Activated CD4-positive, alpha-beta T cell treated with anti-CD3 and anti-CD28 coated beads, Interleukin-2, amount 10 ng/mL, durations not matched to agents 24 days and 14 days (primary cell): ENCODE results near the gene KSR1. TPM values are rescaled to one million over a fixed set of nuclear protein-coding genes. Genes with fewer than 3 reads are reported as not detected.
"Not testable (repeated sequence)": the region's sequence is repeated elsewhere in the genome, so short reads cannot be mapped to it uniquely, and the experiment has no call there.

Experiments
- DNase-seq: peaks from one replicate; pipeline ENCODE4 v3.0.0; 2022
- H3K27ac Mint-ChIP-seq: one replicate; pipeline ENCODE4 v1.8.0; 2022; ENCODE audit warnings: mild to moderate bottlenecking, mixed read lengths
- H3K27me3 Mint-ChIP-seq: one replicate; pipeline ENCODE4 v1.8.0; 2022; ENCODE audit warnings: mixed read lengths
- H3K36me3 Mint-ChIP-seq: one replicate; pipeline ENCODE4 v1.8.0; 2022; ENCODE audit warnings: low read depth, mild to moderate bottlenecking, mixed read lengths
- H3K4me1 Mint-ChIP-seq: one replicate; pipeline ENCODE4 v1.8.0; 2021; ENCODE audit warnings: mixed read lengths
- H3K4me3 Mint-ChIP-seq: one replicate; pipeline ENCODE4 v1.8.0; 2022; ENCODE audit warnings: mild to moderate bottlenecking, moderate library complexity, mixed read lengths
- H3K9me3 Mint-ChIP-seq: one replicate; pipeline ENCODE4 v1.8.0; 2021; ENCODE audit warnings: mixed read lengths
- intact Hi-C: fragments of 100-400 bp; cut with micrococcal nuclease; formaldehyde crosslinking; loops from one replicate; pipeline ENCODE4 v1.15.1; 2023
- total RNA-seq: library from RNA; stranded (reverse); gene quantifications from 2 replicates; pipeline ENCODE4 v1.2.3, GENCODE V29; 2022

KSR1 gene
- total RNA-seq, 1 donor from 2014 or later, result 104 TPM

GRCh38 chr17:27634026-27634335 is 177.7 kb downstream of the KSR1 start:
- H3K4me3 Mint-ChIP-seq, result no peak overlapping the region
- no peak for DNase-seq
- H3K36me3 Mint-ChIP-seq, result peaks cover 29% of the 10 kb centered on the region
- H3K9me3 Mint-ChIP-seq, result no peaks in the 10 kb centered on the region
- no peak overlapping the region for H3K27ac Mint-ChIP-seq
- no peaks in the 10 kb centered on the region for H3K27me3 Mint-ChIP-seq
- intact Hi-C loops, result no loop called here
- H3K4me1 Mint-ChIP-seq, result peaks cover 46% of the 10 kb centered on the region

- H3K4me3 Mint-ChIP-seq, result no peak overlapping the region
- H3K36me3 Mint-ChIP-seq, result peaks cover 27% of the 10 kb centered on the region
- H3K4me1 Mint-ChIP-seq, result peaks cover 42% of the 10 kb centered on the region
- no peak for DNase-seq
- H3K9me3 Mint-ChIP-seq, result no peaks in the 10 kb centered on the region
- intact Hi-C loops, result no loop called here
- H3K27ac Mint-ChIP-seq, result peak overlapping the region; percentile 28
- H3K27me3 Mint-ChIP-seq, result no peaks in the 10 kb centered on the region
Measured at GRCh38 chr17:27634776-27635175, 178.5 kb downstream of the KSR1 start.

- intact Hi-C loops, result no loop called here
- Mint-ChIP-seq H3K36me3 (peaks cover 26% of the 10 kb centered on the region), H3K4me3 (no peak overlapping the region), H3K27me3 (no peaks in the 10 kb centered on the region), H3K4me1 (peaks cover 36% of the 10 kb centered on the region), H3K27ac (peak overlapping the region; percentile 56), H3K9me3 (no peaks in the 10 kb centered on the region)
- no peak for DNase-seq
Measured at GRCh38 chr17:27635275-27635823, 179.1 kb downstream of the KSR1 start.

GRCh38 chr17:27636005-27636520 is 179.8 kb downstream of the KSR1 start:
- H3K36me3 Mint-ChIP-seq, result peaks cover 29% of the 10 kb centered on the region
- H3K27me3 Mint-ChIP-seq, H3K9me3 Mint-ChIP-seq, intact Hi-C loops, H3K4me3 Mint-ChIP-seq, DNase-seq: not testable (repeated sequence)
- peak overlapping the region; percentile 56 for H3K27ac Mint-ChIP-seq
- peaks cover 31% of the 10 kb centered on the region for H3K4me1 Mint-ChIP-seq

- not testable (repeated sequence) for H3K27ac Mint-ChIP-seq
- H3K4me1 Mint-ChIP-seq, result peaks cover 16% of the 10 kb centered on the region
Measured at GRCh38 chr17:27637818-27638217, 181.6 kb downstream of the KSR1 start.

GRCh38 chr17:27638415-27638914 is 182.2 kb downstream of the KSR1 start:
- H3K9me3 Mint-ChIP-seq, H3K4me3 Mint-ChIP-seq, intact Hi-C loops, H3K27ac Mint-ChIP-seq, H3K27me3 Mint-ChIP-seq, DNase-seq: not testable (repeated sequence)
- Mint-ChIP-seq H3K36me3 (peaks cover 35% of the 10 kb centered on the region), H3K4me1 (peaks cover 12% of the 10 kb centered on the region)

More at GRCh38 chr17:27637818-27638217, 181.6 kb downstream of the KSR1 start:
- intact Hi-C loops, DNase-seq, H3K9me3 Mint-ChIP-seq, H3K4me3 Mint-ChIP-seq, H3K27me3 Mint-ChIP-seq: not testable (repeated sequence)
- peaks cover 33% of the 10 kb centered on the region for H3K36me3 Mint-ChIP-seq

- Mint-ChIP-seq H3K9me3 (no peaks in the 10 kb centered on the region), H3K4me1 (peaks cover 2% of the 10 kb centered on the region), H3K4me3 (no peak overlapping the region), H3K27me3 (no peaks in the 10 kb centered on the region), H3K36me3 (peaks cover 34% of the 10 kb centered on the region), H3K27ac (no peak overlapping the region)
- no peak for DNase-seq
- intact Hi-C loops, result no loop called here
Measured at GRCh38 chr17:27640790-27641189, 184.5 kb downstream of the KSR1 start.

GRCh38 chr17:27644586-27644985 is 188.3 kb downstream of the KSR1 start:
- intact Hi-C loops, result no loop called here
- Mint-ChIP-seq H3K36me3 (peaks cover 36% of the 10 kb centered on the region), H3K4me3 (no peak overlapping the region), H3K9me3 (no peaks in the 10 kb centered on the region), H3K4me1 (peaks cover 4% of the 10 kb centered on the region), H3K27ac (no peak overlapping the region), H3K27me3 (no peaks in the 10 kb centered on the region)
- DNase-seq, result no peak

GRCh38 chr17:27645621-27646020 is 189.4 kb downstream of the KSR1 start:
- H3K4me3 Mint-ChIP-seq, H3K27ac Mint-ChIP-seq, DNase-seq, H3K9me3 Mint-ChIP-seq, intact Hi-C loops, H3K27me3 Mint-ChIP-seq, H3K4me1 Mint-ChIP-seq: not testable (repeated sequence)
- H3K36me3 Mint-ChIP-seq, result peaks cover 31% of the 10 kb centered on the region

- H3K36me3 Mint-ChIP-seq, result peaks cover 26% of the 10 kb centered on the region
- H3K4me3 Mint-ChIP-seq, result no peak overlapping the region
- intact Hi-C loops, result no loop called here
Measured at GRCh38 chr17:27646232-27646631, 190.0 kb downstream of the KSR1 start.

GRCh38 chr17:27647765-27648164 is 191.5 kb downstream of the KSR1 start:
- Mint-ChIP-seq H3K36me3 (peaks cover 23% of the 10 kb centered on the region), H3K4me1 (peaks cover 8% of the 10 kb centered on the region), H3K27ac (no peak overlapping the region), H3K27me3 (no peaks in the 10 kb centered on the region), H3K4me3 (no peak overlapping the region), H3K9me3 (no peaks in the 10 kb centered on the region)
- intact Hi-C loops, result no loop called here
- DNase-seq, result no peak

More at GRCh38 chr17:27646232-27646631, 190.0 kb downstream of the KSR1 start:
- Mint-ChIP-seq H3K27ac (no peak overlapping the region), H3K4me1 (peaks cover 4% of the 10 kb centered on the region), H3K9me3 (no peaks in the 10 kb centered on the region), H3K27me3 (no peaks in the 10 kb centered on the region)
- DNase-seq, result no peak

GRCh38 chr17:27649111-27649571 is 192.9 kb downstream of the KSR1 start:
- DNase-seq, H3K27ac Mint-ChIP-seq, H3K4me1 Mint-ChIP-seq, H3K27me3 Mint-ChIP-seq, intact Hi-C loops, H3K9me3 Mint-ChIP-seq, H3K4me3 Mint-ChIP-seq: not testable (repeated sequence)
- peaks cover 16% of the 10 kb centered on the region for H3K36me3 Mint-ChIP-seq

GRCh38 chr17:27649929-27650328 is 193.7 kb downstream of the KSR1 start:
- H3K9me3 Mint-ChIP-seq, result no peaks in the 10 kb centered on the region
- peaks cover 14% of the 10 kb centered on the region for H3K36me3 Mint-ChIP-seq
- intact Hi-C loops, result no loop called here
- H3K27ac Mint-ChIP-seq, result peak overlapping the region; percentile 36
- H3K27me3 Mint-ChIP-seq, result no peaks in the 10 kb centered on the region
- no peak overlapping the region for H3K4me3 Mint-ChIP-seq
- peaks cover 11% of the 10 kb centered on the region for H3K4me1 Mint-ChIP-seq
- no peak for DNase-seq

GRCh38 chr17:27650836-27651235 is 194.6 kb downstream of the KSR1 start:
- no peaks in the 10 kb centered on the region for H3K9me3 Mint-ChIP-seq
- no peak overlapping the region for H3K27ac Mint-ChIP-seq
- intact Hi-C loops, result loop anchor here (1.0 kb wide), 3 partner anchors 48 to 415 kb away; no protein-coding TSS in a partner anchor

More at GRCh38 chr17:27650836-27651235, 194.6 kb downstream of the KSR1 start:
- no peak for DNase-seq
- Mint-ChIP-seq H3K36me3 (peaks cover 12% of the 10 kb centered on the region), H3K4me1 (peaks cover 11% of the 10 kb centered on the region), H3K27me3 (no peaks in the 10 kb centered on the region), H3K4me3 (no peak overlapping the region)
